Liver (tissue), 9 donors: Measurements from ENCODE around the gene SAMD5. TPM values are rescaled to one million over a fixed set of nuclear protein-coding genes. Genes with fewer than 3 reads are reported as not detected.

Experiments
- DNase-seq: peaks from one replicate; pipeline ENCODE4 v3.0.0-alpha.2; 2017; ENCODE audit warnings: low spot score
- H3K27ac ChIP-seq, 2 donors: one replicate each; pipeline ENCODE4 v1.7.0; 2013; ENCODE audit warnings: inconsistent platforms in 2 of 2, low read length in 2 of 2, control low read depth in 1 of 2, low read depth in 1 of 2, mild to moderate bottlenecking in 1 of 2
- H3K27me3 ChIP-seq, 4 donors: one replicate each; pipeline versions ENCODE4 v1.6.1 to v1.7.0; 2013; ENCODE audit warnings: low read length in 3 of 4, inconsistent platforms in 1 of 4, mild to moderate bottlenecking in 1 of 4, moderate library complexity in 1 of 4; ENCODE audit not compliant: control insufficient read depth in 4 of 4, insufficient read depth in 4 of 4
- H3K36me3 ChIP-seq, 4 donors: one replicate each; pipeline versions ENCODE4 v1.6.1 to v1.7.0; 2013; ENCODE audit warnings: low read length in 3 of 4, mild to moderate bottlenecking in 3 of 4, low read depth in 1 of 4, moderate library complexity in 1 of 4; ENCODE audit not compliant: control insufficient read depth in 4 of 4, insufficient read depth in 3 of 4
- H3K4me1 ChIP-seq, 4 donors: one replicate each; pipeline versions ENCODE4 v1.6.1 to v1.7.0; 2013; ENCODE audit warnings: low read length in 3 of 4, mild to moderate bottlenecking in 3 of 4, moderate library complexity in 1 of 4; ENCODE audit not compliant: control insufficient read depth in 4 of 4, insufficient read depth in 4 of 4
- H3K4me3 ChIP-seq, 3 donors: one replicate each; pipeline versions ENCODE4 v1.6.1 to v1.7.0; 2013; ENCODE audit warnings: low read length in 3 of 3, control low read depth in 1 of 3, low read depth in 1 of 3, mild to moderate bottlenecking in 1 of 3
- H3K9ac ChIP-seq, 2 donors: one replicate each; pipeline ENCODE4 v1.7.0; 2013; ENCODE audit warnings: low read length in 2 of 2, mild to moderate bottlenecking in 2 of 2, moderate library complexity in 2 of 2, control low read depth in 1 of 2, low read depth in 1 of 2
- H3K9me3 ChIP-seq, 4 donors: one replicate each; pipeline versions ENCODE4 v1.6.1 to v1.7.0; 2013; ENCODE audit warnings: low read length in 3 of 4; ENCODE audit not compliant: control insufficient read depth in 4 of 4
- CTCF ChIP-seq: fragments of 150-350 bp; IDR thresholded peaks from 2 replicates; pipeline ENCODE4 v1.5.1; 2017; ENCODE audit warnings: improper control_type of control experiment, low read depth, low read length; ENCODE audit not compliant: missing input control
- EGR1 ChIP-seq, 2 donors: IDR thresholded peaks; 2 replicates each; pipeline ENCODE4 v1.6.1; 2016 to 2018; ENCODE audit warnings: antibody characterized with exemption in 2 of 2, low read depth in 2 of 2
- FOXA2 ChIP-seq: IDR thresholded peaks from 2 replicates; pipeline ENCODE4 v1.6.1; 2016; ENCODE audit warnings: antibody characterized with exemption
- GABPA ChIP-seq, 2 donors: IDR thresholded peaks in 1 of 2; conservative IDR thresholded peaks in 1 of 2; 2 replicates each; pipeline ENCODE4 v1.6.1; 2016; ENCODE audit warnings: antibody characterized with exemption in 2 of 2, mild to moderate bottlenecking in 1 of 2, moderate library complexity in 1 of 2
- HNF4G ChIP-seq: IDR thresholded peaks from 2 replicates; pipeline ENCODE4 v1.6.1; 2016; ENCODE audit warnings: antibody characterized with exemption
- JUND ChIP-seq, 2 donors: IDR thresholded peaks; 2 replicates each; pipeline ENCODE4 v1.6.1; 2016; ENCODE audit warnings: antibody characterized with exemption in 2 of 2
- MAX ChIP-seq: IDR thresholded peaks from 2 replicates; pipeline ENCODE4 v1.6.1; 2016; ENCODE audit warnings: antibody characterized with exemption
- NR2F2 ChIP-seq: IDR thresholded peaks from 2 replicates; pipeline ENCODE4 v1.6.1; 2016; ENCODE audit warnings: antibody characterized with exemption
- RAD21 ChIP-seq, 2 donors: IDR thresholded peaks; 2 replicates each; pipeline ENCODE4 v1.6.1; 2016; ENCODE audit warnings: antibody characterized with exemption in 2 of 2, mild to moderate bottlenecking in 2 of 2
- SP1 ChIP-seq: IDR thresholded peaks from 2 replicates; pipeline ENCODE4 v1.6.1; 2018; ENCODE audit warnings: antibody characterized with exemption, mild to moderate bottlenecking
- TAF1 ChIP-seq: conservative IDR thresholded peaks from 2 replicates; pipeline ENCODE4 v1.6.1; 2016; ENCODE audit warnings: antibody characterized with exemption, mild to moderate bottlenecking
- YY1 ChIP-seq: IDR thresholded peaks from 2 replicates; pipeline ENCODE4 v1.6.1; 2016; ENCODE audit warnings: antibody characterized with exemption, mild to moderate bottlenecking
- WGBS: extraction: QIAGEN DNeasy Blood & Tissue Kit; methylation state at CpG from one replicate; pipeline ENCODE4 v1.1.7; 2013; 5-methylcytosine and 5-hydroxymethylcytosine counted together
- polyA plus RNA-seq, 2 donors: library from polyadenylated mRNA; stranded (reverse) in 1 of 2; unstranded in 1 of 2; fragments of 200-250 nt in 1 of 2; fragments of >200 nt in 1 of 2; fragmentation: Nextera tagmentation in 1 of 2; extraction: Ambion mirVana in 1 of 2; gene quantifications; one replicate each; pipeline versions ENCODE4 v1.2.1 to v1.2.3, GENCODE V29; 2013 to 2015
- total RNA-seq, 2 donors: library from RNA; depleted of rRNA; stranded (reverse); fragments of >200 nt; gene quantifications; one replicate each; pipeline ENCODE4 v1.2.3, GENCODE V29; 2014
- TF ChIP-seq, protein P1 (sequence below): IDR thresholded peaks from 2 replicates; pipeline ENCODE4 v1.6.1; 2016; ENCODE audit warnings: antibody characterized with exemption, mild to moderate bottlenecking
- TF ChIP-seq, protein P2 (sequence below): IDR thresholded peaks from 2 replicates; pipeline ENCODE4 v1.6.1; 2016; ENCODE audit warnings: antibody characterized with exemption
- TF ChIP-seq, protein P3 (sequence below): IDR thresholded peaks from 2 replicates; pipeline ENCODE4 v1.6.1; 2016; ENCODE audit warnings: antibody characterized with exemption
- donor health status: healthy.
- donor health status: healthy.
- donor health status: healthy.
- donor health status: healthy.
- donor health status: healthy.

Gene SAMD5
- total and polyA plus RNA-seq, 4 donors, result 2.7 to 7.6 (median 3.2) TPM

- Histone ChIP-seq H3K9me3 (no peaks in the 10 kb centered on the region), H3K27ac (no peak overlapping the region), H3K4me3 (no peak overlapping the region), H3K36me3 (no peaks in the 10 kb centered on the region), H3K4me1 (no peaks in the 10 kb centered on the region), H3K9ac (no peak overlapping the region), H3K27me3 (no peaks in the 10 kb centered on the region)
- DNase-seq, result no peak
- whole genome bisulfite sequencing, result 92% methylated on average over 2 of the region's 2 CpGs
- TF ChIP-seq MAX (no peak), YY1 (no peak), JUND (IDR thresholded peaks at IDR 0.05) (no peak), HNF4G (no peak), SP1 (no peak), TAF1 (no peak), CTCF (no peak)
- TF ChIP-seq, protein P1, sequence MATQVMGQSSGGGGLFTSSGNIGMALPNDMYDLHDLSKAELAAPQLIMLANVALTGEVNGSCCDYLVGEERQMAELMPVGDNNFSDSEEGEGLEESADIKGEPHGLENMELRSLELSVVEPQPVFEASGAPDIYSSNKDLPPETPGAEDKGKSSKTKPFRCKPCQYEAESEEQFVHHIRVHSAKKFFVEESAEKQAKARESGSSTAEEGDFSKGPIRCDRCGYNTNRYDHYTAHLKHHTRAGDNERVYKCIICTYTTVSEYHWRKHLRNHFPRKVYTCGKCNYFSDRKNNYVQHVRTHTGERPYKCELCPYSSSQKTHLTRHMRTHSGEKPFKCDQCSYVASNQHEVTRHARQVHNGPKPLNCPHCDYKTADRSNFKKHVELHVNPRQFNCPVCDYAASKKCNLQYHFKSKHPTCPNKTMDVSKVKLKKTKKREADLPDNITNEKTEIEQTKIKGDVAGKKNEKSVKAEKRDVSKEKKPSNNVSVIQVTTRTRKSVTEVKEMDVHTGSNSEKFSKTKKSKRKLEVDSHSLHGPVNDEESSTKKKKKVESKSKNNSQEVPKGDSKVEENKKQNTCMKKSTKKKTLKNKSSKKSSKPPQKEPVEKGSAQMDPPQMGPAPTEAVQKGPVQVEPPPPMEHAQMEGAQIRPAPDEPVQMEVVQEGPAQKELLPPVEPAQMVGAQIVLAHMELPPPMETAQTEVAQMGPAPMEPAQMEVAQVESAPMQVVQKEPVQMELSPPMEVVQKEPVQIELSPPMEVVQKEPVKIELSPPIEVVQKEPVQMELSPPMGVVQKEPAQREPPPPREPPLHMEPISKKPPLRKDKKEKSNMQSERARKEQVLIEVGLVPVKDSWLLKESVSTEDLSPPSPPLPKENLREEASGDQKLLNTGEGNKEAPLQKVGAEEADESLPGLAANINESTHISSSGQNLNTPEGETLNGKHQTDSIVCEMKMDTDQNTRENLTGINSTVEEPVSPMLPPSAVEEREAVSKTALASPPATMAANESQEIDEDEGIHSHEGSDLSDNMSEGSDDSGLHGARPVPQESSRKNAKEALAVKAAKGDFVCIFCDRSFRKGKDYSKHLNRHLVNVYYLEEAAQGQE, result no peak
- TF ChIP-seq, protein P2, sequence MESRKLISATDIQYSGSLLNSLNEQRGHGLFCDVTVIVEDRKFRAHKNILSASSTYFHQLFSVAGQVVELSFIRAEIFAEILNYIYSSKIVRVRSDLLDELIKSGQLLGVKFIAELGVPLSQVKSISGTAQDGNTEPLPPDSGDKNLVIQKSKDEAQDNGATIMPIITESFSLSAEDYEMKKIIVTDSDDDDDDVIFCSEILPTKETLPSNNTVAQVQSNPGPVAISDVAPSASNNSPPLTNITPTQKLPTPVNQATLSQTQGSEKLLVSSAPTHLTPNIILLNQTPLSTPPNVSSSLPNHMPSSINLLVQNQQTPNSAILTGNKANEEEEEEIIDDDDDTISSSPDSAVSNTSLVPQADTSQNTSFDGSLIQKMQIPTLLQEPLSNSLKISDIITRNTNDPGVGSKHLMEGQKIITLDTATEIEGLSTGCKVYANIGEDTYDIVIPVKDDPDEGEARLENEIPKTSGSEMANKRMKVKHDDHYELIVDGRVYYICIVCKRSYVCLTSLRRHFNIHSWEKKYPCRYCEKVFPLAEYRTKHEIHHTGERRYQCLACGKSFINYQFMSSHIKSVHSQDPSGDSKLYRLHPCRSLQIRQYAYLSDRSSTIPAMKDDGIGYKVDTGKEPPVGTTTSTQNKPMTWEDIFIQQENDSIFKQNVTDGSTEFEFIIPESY, result no peak
Observed at GRCh38 chr6:147578159-147578558, 69.7 kb downstream of the SAMD5 start.

- no peak for DNase-seq
- no peak overlapping the region for H3K4me3 ChIP-seq
- H3K27ac ChIP-seq, result no peak overlapping the region
- H3K4me1 ChIP-seq, result no peaks in the 10 kb centered on the region
- no peaks in the 10 kb centered on the region for H3K9me3 ChIP-seq
- no peaks in the 10 kb centered on the region for H3K27me3 ChIP-seq
- H3K36me3 ChIP-seq, result no peaks in the 10 kb centered on the region
- no peak overlapping the region for H3K9ac ChIP-seq
- no peak for TF ChIP-seq GABPA (IDR thresholded peaks at IDR 0.05 in 1 of 2, conservative IDR thresholded peaks at IDR 0.05 in 1 of 2)
- no peak for TF ChIP-seq NR2F2
- TF ChIP-seq EGR1 (IDR thresholded peaks at IDR 0.05; ENCODE audit: low read depth in 2 of 2), result no peak
- TF ChIP-seq, protein P1, result no peak
- TF ChIP-seq FOXA2, result no peak
- no peak for TF ChIP-seq HNF4G
- no peak for TF ChIP-seq RAD21 (IDR thresholded peaks at IDR 0.05)
- no peak for TF ChIP-seq YY1
- TF ChIP-seq, protein P3, sequence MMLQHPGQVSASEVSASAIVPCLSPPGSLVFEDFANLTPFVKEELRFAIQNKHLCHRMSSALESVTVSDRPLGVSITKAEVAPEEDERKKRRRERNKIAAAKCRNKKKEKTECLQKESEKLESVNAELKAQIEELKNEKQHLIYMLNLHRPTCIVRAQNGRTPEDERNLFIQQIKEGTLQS, result no peak
- no peak for TF ChIP-seq TAF1
- WGBS, result 88% methylated on average over 2 of the region's 2 CpGs
Observed at GRCh38 chr6:147578883-147579282, 70.4 kb downstream of the SAMD5 start.
